Keratinocyte (primary cell): Measurements from ENCODE around the gene ZEB1. TPM values are rescaled to one million over a fixed set of nuclear protein-coding genes. Genes with fewer than 3 reads are reported as not detected.
A peak's percentile ranks its signal among the peaks of the same experiment; 100 is the strongest.

Experiments
- DNase-seq: peaks from one replicate; pipeline ENCODE4 v3.0.0-alpha.2; 2011; ENCODE audit warnings: low read depth, missing footprints, low spot score
- FAIRE-seq: peaks from 2 replicates; lab custom pipeline; 2011; peaks lifted over from hg19 to GRCh38; lab: Jason Lieb, UNC
- H2AFZ ChIP-seq: 2 replicates; pipeline ENCODE4 v1.6.0; 2012; ENCODE audit warnings: low read length, control low read depth, inconsistent platforms; ENCODE audit not compliant: control insufficient read depth
- H3K27ac ChIP-seq: 2 replicates; pipeline ENCODE4 v1.5.1; 2011; ENCODE audit warnings: low read length; ENCODE audit not compliant: control insufficient read depth, insufficient read depth
- H3K27me3 ChIP-seq: 3 replicates; pipeline ENCODE4 v1.6.0; 2011; ENCODE audit warnings: low read length; ENCODE audit not compliant: control insufficient read depth, insufficient read depth; ENCODE audit errors: extremely low read depth
- H3K36me3 ChIP-seq, 2 experiments: 2 replicates in 1 of 2; 3 replicates in 1 of 2; pipeline ENCODE4 v1.5.1; 2011; ENCODE audit warnings: low read length in 2 of 2, mild to moderate bottlenecking in 1 of 2; ENCODE audit not compliant: control insufficient read depth in 2 of 2, insufficient read depth in 2 of 2; ENCODE audit errors: extremely low read depth in 1 of 2
- H3K4me1 ChIP-seq: 3 replicates; pipeline ENCODE4 v1.5.1; 2011; ENCODE audit warnings: low read length; ENCODE audit not compliant: control insufficient read depth, insufficient read depth; ENCODE audit errors: extremely low read depth
- H3K4me2 ChIP-seq: 3 replicates; pipeline ENCODE4 v1.6.0; 2011; ENCODE audit warnings: low read depth, low read length; ENCODE audit not compliant: control insufficient read depth, insufficient read depth; ENCODE audit errors: extremely low read depth
- H3K4me3 ChIP-seq, 3 experiments: fragments of 200-600 bp in 1 of 3; sonication (generic) in 1 of 3; 2 replicates in 2 of 3; 3 replicates in 1 of 3; pipeline ENCODE4 v1.5.1; 2011 to 2016; ENCODE audit warnings: low read length in 3 of 3, mild to moderate bottlenecking in 3 of 3, control low read depth in 2 of 3, inconsistent platforms in 1 of 3, low read depth in 1 of 3, mixed read lengths in 1 of 3, mixed run types in 1 of 3, moderate library complexity in 1 of 3; ENCODE audit not compliant: control insufficient read depth in 2 of 3, insufficient read depth in 2 of 3; ENCODE audit errors: extremely low read depth in 1 of 3
- H3K79me2 ChIP-seq: 2 replicates; pipeline ENCODE4 v1.6.0; 2012; ENCODE audit warnings: low read length; ENCODE audit not compliant: control insufficient read depth, insufficient read depth
- H3K9ac ChIP-seq: 3 replicates; pipeline ENCODE4 v1.6.0; 2011; ENCODE audit warnings: low read length; ENCODE audit not compliant: control insufficient read depth, insufficient read depth; ENCODE audit errors: extremely low read depth
- H3K9me1 ChIP-seq: 3 replicates; pipeline ENCODE4 v1.6.0; 2011; ENCODE audit warnings: low read length; ENCODE audit not compliant: control insufficient read depth, insufficient read depth; ENCODE audit errors: extremely low read depth
- H3K9me3 ChIP-seq: 2 replicates; pipeline ENCODE4 v1.5.1; 2012; ENCODE audit warnings: low read depth, low read length; ENCODE audit not compliant: control insufficient read depth
- H4K20me1 ChIP-seq: 3 replicates; pipeline ENCODE4 v1.6.0; 2011; ENCODE audit warnings: low read length; ENCODE audit not compliant: control insufficient read depth, insufficient read depth; ENCODE audit errors: extremely low read depth
- CTCF ChIP-seq, 3 experiments: IDR thresholded peaks in 1 of 3; conservative IDR thresholded peaks in 1 of 3; optimal IDR thresholded peaks in 1 of 3; 2 replicates in 2 of 3; 3 replicates in 1 of 3; pipeline versions ENCODE3 to v1.5.1; 2011; ENCODE audit warnings: low read length in 3 of 3, mild to moderate bottlenecking in 3 of 3, moderate library complexity in 2 of 3, control low read depth in 1 of 3, inconsistent platforms in 1 of 3; ENCODE audit not compliant: insufficient read depth in 2 of 3; ENCODE audit errors: extremely low read depth in 1 of 3
- EZH2 ChIP-seq: IDR thresholded peaks from one replicate; pipeline ENCODE4 v1.6.1; 2012; ENCODE audit warnings: inconsistent platforms, mild to moderate bottlenecking, low read length, moderate library complexity
- dilution Hi-C: fragments of 300-500 bp; cut with MboI; formaldehyde crosslinking; loops from one replicate; pipeline ENCODE4 v1.7.0; 2020; ENCODE audit warnings: low sequenced_read_pairs; ENCODE audit not compliant: extremely low pct_ligation_motif_present
- polyA plus RNA-seq, 5 experiments: library from polyadenylated mRNA; depleted of rRNA in 3 of 5; stranded (reverse) in 3 of 5; stranded (forward) in 1 of 5; unstranded in 1 of 5; fragments of >200 nt; gene quantifications; 1 replicate in 1 of 5; 2 replicates in 3 of 5; 3 replicates in 1 of 5; pipeline versions ENCODE4 v1.2.1 to v1.2.3, GENCODE V29; 2011 to 2012; ENCODE audit warnings: missing spikeins in 2 of 5, low read depth in 1 of 5, low replicate concordance in 1 of 5

ZEB1 gene
- polyA plus RNA-seq, 1 donor (not counting 4 experiments of a cell fraction or from before 2014, with no cell fraction given) = 0.96 TPM

GRCh38 chr10:31321396-31321941, 2.5 kb downstream of the ZEB1 start:
- H3K9me3 ChIP-seq = no peaks in the 10 kb centered on the region
- dilution Hi-C loops = no loop called here
- H3K4me3 ChIP-seq = no peak overlapping the region
- peaks cover 13% of the 10 kb centered on the region for H3K4me1 ChIP-seq
- H3K9ac ChIP-seq = no peak overlapping the region
- H3K4me2 ChIP-seq = peak overlapping the region; percentile 90
- H3K36me3 ChIP-seq = no peaks in the 10 kb centered on the region
- FAIRE-seq = no peak
- H3K9me1 ChIP-seq = no peaks in the 10 kb centered on the region
- no peak overlapping the region for H2AFZ ChIP-seq
- TF ChIP-seq EZH2 (peak; percentile 62), CTCF (optimal IDR thresholded peaks at IDR 0.05 in 1 of 3, IDR thresholded peaks at IDR 0.05 in 1 of 3, conservative IDR thresholded peaks at IDR 0.05 in 1 of 3; ENCODE audit: extremely low read depth in 1 of 3, insufficient read depth in 2 of 3, low read length in 3 of 3) (no peak)
- H3K79me2 ChIP-seq = peaks cover 2% of the 10 kb centered on the region
- H3K27me3 ChIP-seq = peaks cover 22% of the 10 kb centered on the region
- H3K27ac ChIP-seq = no peak overlapping the region
- no peak for DNase-seq
- H4K20me1 ChIP-seq = no peaks in the 10 kb centered on the region

GRCh38 chr10:31322647-31323046, 3.6 kb downstream of the ZEB1 start:
- Histone ChIP-seq H4K20me1 (no peaks in the 10 kb centered on the region), H3K4me1 (peaks cover 12% of the 10 kb centered on the region), H3K9ac (no peak overlapping the region), H3K9me3 (no peaks in the 10 kb centered on the region), H3K27ac (no peak overlapping the region), H3K79me2 (peaks cover 2% of the 10 kb centered on the region), H2AFZ (no peak overlapping the region), H3K36me3 (no peaks in the 10 kb centered on the region), H3K4me2 (no peak overlapping the region), H3K9me1 (no peaks in the 10 kb centered on the region), H3K4me3 (no peak overlapping the region), H3K27me3 (peaks cover 22% of the 10 kb centered on the region)
- no peak for TF ChIP-seq CTCF (optimal IDR thresholded peaks at IDR 0.05 in 1 of 3, IDR thresholded peaks at IDR 0.05 in 1 of 3, conservative IDR thresholded peaks at IDR 0.05 in 1 of 3; ENCODE audit: extremely low read depth in 1 of 3, insufficient read depth in 2 of 3, low read length in 3 of 3)
- no peak for TF ChIP-seq EZH2
- dilution Hi-C loops = no loop called here
- DNase-seq = no peak
- FAIRE-seq = no peak
